Right renal cortex interstitium (tissue), 3 donors: ENCODE measurements around the gene MYZAP. TPM values are rescaled to one million over a fixed set of nuclear protein-coding genes. Genes with fewer than 3 reads are reported as not detected.

Experiments
- DNase-seq, 3 donors: peaks; one replicate each; pipeline ENCODE4 v3.0.0-alpha.2; 2013; ENCODE audit warnings: low read depth in 3 of 3, low spot score in 2 of 3
- polyA plus RNA-seq, 3 donors: library from polyadenylated mRNA; unstranded; fragments of 120-200 nt; gene quantifications; one replicate each; pipeline ENCODE4 v1.2.1, GENCODE V29; 2013; ENCODE audit not compliant: insufficient read length in 3 of 3

Gene MYZAP
- polyA plus RNA-seq, 3 donors = 5.5 to 7.4 (median 5.9) TPM

- DNase-seq = no peak
These were observed 64.1 kb downstream of the MYZAP start for GRCh38 chr15:57655809-57656208.

GRCh38 chr15:57656434-57656833 is 64.7 kb downstream of the MYZAP start:
- no peak for DNase-seq

GRCh38 chr15:57657619-57658018 is 65.9 kb downstream of the MYZAP start:
- no peak for DNase-seq

- no peak for DNase-seq
These were observed 70.5 kb downstream of the MYZAP start for GRCh38 chr15:57662091-57662744.

- no peak for DNase-seq
These were observed 71.1 kb downstream of the MYZAP start for GRCh38 chr15:57662802-57663201.

- DNase-seq = no peak
These were observed 71.6 kb downstream of the MYZAP start for GRCh38 chr15:57663262-57663661.

GRCh38 chr15:57665194-57665593 is 73.5 kb downstream of the MYZAP start:
- DNase-seq = no peak

- DNase-seq = no peak
These were observed 74.2 kb downstream of the MYZAP start for GRCh38 chr15:57665939-57666338.

- no peak for DNase-seq
These were observed 75.6 kb downstream of the MYZAP start for GRCh38 chr15:57667171-57667849.

GRCh38 chr15:57668016-57668415 is 76.3 kb downstream of the MYZAP start:
- DNase-seq = no peak

- no peak for DNase-seq
These were observed 79.9 kb downstream of the MYZAP start for GRCh38 chr15:57671636-57672035.

GRCh38 chr15:57675481-57676181 is 83.9 kb downstream of the MYZAP start:
- no peak for DNase-seq

GRCh38 chr15:57676585-57676984 is 84.9 kb downstream of the MYZAP start:
- no peak for DNase-seq

- DNase-seq = no peak
These were observed 85.5 kb downstream of the MYZAP start for GRCh38 chr15:57677204-57677603.

GRCh38 chr15:57680021-57680420 is 88.3 kb downstream of the MYZAP start:
- DNase-seq = no peak

GRCh38 chr15:57681011-57681410 is 89.3 kb downstream of the MYZAP start:
- no peak for DNase-seq

GRCh38 chr15:57683481-57683880 is 91.8 kb downstream of the MYZAP start:
- no peak for DNase-seq

GRCh38 chr15:57684491-57685151 is 92.9 kb downstream of the MYZAP start:
- DNase-seq = no peak

- no peak for DNase-seq
These were observed 93.8 kb downstream of the MYZAP start for GRCh38 chr15:57685306-57686095.

GRCh38 chr15:57686657-57687056 is 95.0 kb downstream of the MYZAP start:
- DNase-seq = no peak
